Measurements from ENCODE around the gene TMEM256.
A peak's percentile ranks its signal among the peaks of the same experiment; 100 is the strongest.

Gene TMEM256

DNA sequence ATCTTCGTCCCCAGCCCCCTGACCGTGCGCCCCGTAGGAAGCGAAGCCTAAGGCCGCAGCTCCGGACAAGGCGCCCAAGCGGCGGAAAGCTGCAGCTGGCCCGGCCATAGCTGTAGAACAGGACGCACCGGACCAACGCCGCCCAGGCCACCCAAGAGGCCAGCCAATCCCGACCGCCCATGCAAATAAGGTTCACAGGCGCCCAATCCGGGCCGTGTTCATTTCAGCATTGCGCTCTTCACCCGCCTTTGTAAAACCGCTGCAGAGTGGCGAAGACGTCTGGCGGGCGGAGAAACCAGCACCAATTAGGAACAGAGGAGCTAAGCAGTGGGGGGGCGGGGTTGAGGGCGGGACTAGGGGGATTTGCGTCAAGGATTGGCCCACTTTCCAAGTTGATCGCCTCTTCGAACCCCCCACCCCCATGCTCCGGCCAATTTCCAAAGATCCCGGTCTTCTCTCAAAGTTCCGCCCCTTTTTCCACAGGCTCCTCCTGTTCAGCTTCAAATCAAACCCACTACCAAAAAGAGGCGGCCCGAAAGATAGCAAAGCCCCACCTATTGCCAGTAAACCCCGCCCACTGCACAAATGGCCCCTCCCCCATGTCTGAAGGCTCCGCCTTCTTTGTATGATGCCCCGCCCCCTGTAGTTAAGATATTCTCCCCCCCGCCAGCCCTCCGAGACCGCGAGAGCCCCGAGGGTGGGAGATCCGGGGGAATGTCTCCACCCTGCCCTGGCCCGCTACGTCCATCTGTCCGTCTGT is at the start of gene TMEM256:
Gene TMEM256, minus strand, starts transcription at position 121 of the 760 bp plus-strand sequence. Its CDS starts 13 bp downstream, at position 108.
- DNase-seq (ENCODE audit: low read depth): peak; percentile 89

DNA sequence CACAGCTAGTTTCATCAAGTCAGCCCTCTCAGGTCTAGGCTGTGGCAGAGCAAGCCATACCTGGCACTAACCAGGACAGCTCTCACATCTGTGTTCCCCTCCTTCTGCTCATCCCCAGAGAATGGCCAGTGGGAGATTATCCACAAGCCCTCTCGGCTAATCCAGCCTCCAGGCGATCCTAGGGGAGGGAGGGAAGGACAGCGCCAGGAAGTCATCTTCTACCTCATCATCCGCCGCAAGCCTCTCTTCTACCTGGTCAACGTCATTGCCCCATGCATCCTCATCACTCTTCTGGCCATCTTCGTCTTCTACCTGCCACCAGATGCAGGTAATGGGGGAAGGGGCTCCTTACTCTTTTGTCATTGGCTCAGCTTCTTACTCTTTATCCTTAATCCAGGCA is 44.6 kb upstream of the TMEM256 start:
- no peak for DNase-seq (ENCODE audit: low read depth)

DNA sequence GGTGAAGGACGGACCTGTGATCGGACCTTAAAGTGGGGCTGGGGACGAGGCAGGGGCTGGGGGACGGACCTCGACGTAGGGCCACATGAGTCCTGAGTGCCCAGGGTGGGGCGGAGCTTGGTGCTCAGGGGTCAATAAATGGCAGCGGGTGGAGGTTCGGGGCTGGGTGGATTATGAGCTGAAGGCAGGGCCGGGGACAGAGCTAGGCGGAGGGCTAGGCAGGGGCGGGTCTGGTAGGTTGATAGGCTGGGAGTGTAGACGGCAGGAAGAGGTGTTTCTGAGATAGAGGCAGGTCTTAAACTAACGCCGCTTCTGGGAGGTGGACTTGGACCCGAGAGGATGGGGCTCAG is 41.7 kb upstream of the TMEM256 start:
- no peak for DNase-seq (ENCODE audit: low read depth)

DNA sequence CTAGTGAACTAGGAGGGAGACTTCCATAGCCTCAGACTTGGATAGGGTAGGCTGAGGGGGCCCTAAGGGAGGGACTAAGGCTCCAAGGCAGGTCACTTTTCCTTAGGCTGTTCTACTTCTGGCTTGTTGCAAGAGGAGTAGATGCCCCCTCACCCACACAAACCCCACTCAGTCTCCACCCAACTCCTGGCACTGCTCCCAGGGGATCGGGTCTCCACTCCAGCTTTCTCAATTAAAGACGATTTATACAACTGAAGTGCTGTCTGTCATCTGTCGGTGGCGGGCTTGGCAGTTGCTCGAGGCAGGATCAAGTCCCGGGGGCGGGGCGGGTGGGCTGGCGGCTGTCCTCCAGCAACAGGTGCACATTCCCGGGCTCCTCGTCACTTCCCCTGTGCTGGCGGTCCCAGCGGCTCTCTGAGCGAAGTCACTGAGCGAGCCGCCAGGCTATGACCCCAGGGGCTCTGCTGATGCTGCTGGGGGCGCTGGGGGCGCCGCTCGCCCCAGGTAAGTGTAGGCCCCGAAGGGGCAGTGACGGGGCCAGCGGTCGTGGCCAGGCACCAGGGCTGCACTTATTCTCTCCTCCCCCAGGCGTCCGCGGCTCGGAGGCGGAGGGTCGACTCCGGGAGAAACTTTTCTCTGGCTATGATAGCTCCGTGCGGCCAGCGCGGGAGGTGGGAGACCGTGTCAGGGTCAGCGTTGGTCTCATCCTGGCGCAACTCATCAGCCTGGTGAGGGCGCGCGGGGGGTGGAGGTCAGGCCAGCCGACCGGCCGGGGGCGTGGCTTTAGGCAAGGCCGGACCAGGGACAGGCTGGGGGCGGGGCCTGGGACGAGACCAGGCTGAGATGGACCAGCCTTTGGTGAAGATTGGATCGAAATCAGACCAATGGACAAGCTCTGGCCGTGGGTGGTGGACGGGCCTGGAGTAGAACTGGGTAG is 41.1 kb upstream of the TMEM256 start, which contains the start of gene CHRNB1:
Gene CHRNB1, plus strand, starts transcription at position 380 of the 937 bp plus-strand sequence. Its CDS starts 67 bp downstream, at position 447.
- DNase-seq (ENCODE audit: low read depth): no peak

DNA sequence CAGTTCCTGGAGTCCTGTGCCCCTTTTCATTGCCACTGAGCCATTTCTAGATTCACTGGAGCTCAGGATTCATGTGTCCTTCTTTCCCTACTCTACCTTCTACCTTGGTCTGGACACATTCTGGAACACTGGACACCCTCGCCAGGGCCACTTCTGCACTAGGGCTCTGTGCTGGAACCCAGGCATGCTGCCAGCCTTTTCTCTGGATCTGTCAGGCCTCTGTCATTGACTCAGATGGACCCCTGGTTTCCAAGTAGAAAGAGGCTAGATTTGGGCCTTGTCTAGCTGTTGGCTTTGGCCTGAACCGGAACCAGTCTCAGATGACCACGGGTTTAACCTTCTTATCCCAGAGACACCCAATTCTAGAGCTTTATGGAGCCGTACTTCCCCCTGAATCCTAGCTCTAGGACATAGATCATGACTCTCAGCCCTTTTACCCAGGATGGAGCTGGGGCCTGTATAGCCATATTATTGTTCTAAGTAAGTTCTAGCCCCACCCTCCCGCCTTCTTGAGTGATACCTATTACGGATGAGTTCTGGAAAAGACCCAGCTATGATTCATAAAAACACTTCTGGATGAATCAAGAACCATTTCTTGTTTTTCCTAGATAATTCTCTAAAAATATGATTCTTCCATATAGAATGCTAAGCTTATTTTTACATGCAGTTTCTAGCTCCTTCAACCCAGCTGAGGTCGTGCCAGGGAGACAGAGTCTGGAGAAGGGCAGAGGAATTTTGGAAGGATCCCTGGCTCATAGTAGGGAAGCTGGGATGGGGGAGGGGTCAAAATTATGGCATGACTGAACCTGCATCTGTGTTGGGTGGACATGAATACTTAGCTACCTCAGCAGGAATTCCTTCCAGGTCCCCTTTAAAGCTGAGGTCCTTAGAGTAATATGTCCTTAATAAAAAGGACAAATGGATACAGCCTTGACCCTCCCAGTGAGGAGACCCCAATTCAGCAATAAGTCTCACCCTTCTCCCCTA is 39.9 kb upstream of the TMEM256 start:
- no peak for DNase-seq (ENCODE audit: low read depth)

DNA sequence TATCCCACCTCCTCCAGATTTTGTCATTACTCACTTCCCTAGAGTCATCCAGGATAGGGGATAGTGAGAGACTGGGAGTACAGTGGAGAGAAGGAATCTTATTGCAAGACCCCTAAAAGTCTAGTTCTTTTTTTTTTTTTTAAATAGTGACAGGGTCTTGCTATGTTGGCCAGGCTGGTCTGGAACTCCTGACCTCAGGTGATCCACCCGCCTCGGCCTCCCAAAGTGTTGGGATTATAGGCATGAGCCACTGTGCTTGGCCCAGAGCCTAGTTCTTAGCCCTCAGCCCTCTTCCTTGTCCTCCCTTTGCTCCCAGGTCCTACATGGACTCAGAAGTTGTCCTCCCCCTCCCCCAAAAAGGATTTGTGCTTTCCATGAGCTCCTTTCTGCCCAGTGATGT is 38.2 kb upstream of the TMEM256 start:
- no peak for DNase-seq (ENCODE audit: low read depth)

DNA sequence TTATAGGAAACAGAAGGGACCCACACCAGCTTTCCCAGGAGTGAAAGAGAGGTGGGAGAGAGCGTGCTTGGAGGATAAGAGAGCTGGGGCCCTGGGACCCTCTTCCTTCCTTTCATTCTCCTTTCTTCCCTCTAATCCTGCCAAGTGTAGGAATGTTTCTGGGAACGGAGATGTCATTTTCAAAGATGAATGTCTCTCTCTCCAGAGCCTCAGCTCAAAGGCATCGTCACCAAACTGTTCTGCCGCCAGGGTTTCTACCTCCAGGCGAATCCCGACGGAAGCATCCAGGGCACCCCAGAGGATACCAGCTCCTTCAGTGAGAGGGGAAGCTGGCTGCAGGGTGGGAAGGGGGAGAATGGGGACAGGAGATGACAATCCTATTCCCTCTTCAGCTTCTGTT is 37.4 kb upstream of the TMEM256 start:
- DNase-seq (ENCODE audit: low read depth): no peak

DNA sequence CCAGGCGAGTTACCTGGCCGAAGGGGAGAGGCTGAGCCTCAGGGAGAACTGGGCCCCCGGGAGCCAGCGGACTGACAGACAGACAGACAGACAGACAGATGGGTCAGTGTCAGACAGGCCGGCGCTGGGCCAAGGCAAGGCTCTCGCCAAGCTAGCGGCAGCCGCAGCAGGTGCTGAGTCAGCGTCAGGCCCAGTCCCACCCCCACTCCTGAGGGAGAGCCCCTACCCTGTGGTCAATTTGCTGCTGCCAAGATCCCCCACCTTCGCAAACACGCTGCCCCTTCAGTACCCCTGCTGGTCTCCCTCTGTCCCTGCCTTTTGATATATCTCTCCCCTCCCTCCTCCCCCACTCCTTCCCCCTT is 36.9 kb upstream of the TMEM256 start:
- no peak for DNase-seq (ENCODE audit: low read depth)

DNA sequence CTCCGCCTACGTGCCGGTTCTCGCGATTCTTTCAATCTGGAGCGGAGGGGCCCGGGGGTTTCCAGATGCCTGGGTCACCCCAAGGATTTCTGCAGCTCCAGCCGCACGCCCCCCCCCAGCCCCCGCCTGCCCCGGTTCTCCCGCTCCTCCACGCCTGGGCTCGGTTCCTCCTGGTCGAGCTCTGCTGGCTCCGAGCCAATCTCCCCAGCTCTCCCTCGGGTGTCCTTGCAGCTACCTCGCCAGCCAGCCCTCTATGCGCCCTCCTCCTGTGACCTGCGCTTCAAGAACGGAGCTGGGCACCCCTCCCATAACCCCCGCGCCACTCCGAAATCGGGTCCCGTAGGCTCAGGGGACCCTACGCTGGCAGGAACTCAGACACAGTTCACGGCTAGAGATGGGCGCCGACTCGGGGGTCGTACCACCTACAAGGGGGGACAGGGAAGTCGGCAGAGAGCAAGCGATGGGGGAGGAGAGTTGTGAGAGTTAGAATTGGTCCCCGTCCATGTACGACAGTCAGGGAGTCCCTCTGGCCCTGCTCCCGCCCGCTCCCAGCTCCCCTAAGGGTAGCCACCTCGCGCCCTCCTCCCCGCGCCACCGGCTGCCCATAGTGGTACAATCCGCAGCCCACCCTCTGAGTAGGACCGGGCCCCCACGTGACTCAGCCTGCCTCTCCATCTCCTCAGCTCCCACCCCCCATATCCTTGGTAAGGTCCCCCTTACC is 36.4 kb upstream of the TMEM256 start:
- DNase-seq (ENCODE audit: low read depth): no peak

DNA sequence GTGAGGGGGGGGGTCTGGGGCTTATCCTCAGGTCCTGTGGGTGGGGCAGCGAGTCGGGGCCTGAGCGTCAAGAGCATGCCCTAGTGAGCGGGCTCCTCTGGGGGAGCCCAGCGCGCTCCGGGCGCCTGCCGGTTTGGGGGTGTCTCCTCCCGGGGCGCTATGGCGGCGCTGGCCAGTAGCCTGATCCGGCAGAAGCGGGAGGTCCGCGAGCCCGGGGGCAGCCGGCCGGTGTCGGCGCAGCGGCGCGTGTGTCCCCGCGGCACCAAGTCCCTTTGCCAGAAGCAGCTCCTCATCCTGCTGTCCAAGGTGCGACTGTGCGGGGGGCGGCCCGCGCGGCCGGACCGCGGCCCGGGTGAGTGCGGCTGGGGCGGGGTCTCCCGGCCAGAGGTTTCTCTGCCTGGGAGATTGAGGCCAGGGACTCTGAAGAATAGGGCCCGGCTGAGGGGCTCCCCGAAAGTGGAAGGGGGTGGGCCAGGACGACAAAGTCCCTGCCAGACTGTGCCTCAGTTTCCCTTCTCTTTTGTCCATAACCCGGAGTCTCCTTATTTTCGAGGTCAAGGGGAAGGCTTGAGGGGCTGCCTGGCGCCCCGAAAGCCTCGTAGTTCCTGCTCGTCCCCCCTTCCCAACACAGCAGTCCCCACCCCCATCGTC is 35.7 kb upstream of the TMEM256 start, which contains the start of gene FGF11:
Gene FGF11, plus strand, starts transcription at position 51 of the 651 bp plus-strand sequence. Its CDS starts 109 bp downstream, at position 160.
- no peak for DNase-seq (ENCODE audit: low read depth)

DNA sequence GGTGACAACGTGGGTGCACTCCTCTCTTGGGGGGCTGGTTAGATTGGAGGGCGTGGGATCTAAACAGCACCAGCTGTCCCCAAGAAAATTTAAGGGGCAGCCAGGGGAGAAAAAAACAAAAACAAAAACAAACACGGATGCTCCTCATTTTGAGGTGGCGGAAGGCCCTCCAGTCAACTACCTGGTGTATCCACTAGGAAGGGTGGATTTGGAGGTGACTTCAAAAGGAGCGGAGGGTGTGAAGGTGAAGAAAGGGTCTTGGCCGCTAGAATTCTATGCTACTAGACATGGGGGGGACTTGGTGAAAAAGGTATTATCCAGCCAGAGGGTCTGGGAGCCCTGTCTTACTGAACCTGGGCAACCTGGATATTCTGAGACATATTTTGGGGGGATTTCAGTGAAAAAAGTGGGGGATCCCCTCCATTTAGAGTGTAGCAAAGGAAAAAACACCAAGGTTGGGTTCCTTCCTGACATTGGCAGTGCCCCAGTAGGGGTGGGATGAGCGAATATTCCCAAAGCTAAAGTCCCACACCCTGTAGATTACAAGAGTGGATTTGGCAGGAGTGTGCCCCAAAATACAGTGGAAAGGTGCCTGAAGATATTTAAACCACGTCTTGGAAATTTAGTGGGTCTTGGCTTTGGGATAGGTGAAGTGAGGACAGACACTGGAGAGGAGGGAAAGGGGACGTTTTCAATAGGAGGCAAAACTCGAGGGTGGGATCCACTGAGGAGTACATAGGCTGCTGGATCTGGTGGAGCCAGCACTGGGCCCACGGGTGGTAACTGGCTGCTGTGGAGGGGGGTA is 35.0 kb upstream of the TMEM256 start:
- no peak for DNase-seq (ENCODE audit: low read depth)

DNA sequence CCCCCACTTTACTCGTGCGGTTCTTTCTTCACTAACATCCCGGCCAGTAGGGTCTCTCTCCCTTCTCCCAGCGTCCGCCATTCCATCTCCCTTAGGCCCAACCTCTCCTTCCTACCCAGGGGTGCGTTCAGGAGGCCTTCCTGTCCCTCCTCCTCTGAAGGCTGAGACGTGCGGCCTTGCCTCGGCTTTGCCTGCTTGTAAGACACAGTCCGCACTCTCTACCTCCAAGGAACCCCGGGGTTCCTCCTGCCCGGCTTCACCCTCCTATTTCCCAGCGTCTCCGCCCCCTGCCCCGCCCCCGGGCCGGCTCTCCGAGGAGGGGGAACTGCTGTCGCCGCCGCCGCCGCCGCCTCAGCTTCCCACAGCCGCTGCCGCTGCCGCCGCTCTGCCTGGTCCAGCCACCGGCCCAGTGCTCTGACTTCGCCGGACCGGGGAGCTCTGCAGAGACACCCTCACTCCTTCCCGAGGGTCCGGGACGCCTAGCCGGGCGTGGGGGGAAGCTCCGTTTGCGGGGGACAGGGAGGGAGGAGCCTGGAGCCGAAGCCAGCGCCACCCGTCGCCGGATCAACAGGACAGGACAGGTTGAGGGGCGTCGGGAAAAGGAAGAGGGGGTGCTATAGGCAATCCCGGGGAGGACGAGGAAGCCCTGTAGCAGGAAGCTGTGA is 34.2 kb upstream of the TMEM256 start:
- DNase-seq (ENCODE audit: low read depth): no peak

DNA sequence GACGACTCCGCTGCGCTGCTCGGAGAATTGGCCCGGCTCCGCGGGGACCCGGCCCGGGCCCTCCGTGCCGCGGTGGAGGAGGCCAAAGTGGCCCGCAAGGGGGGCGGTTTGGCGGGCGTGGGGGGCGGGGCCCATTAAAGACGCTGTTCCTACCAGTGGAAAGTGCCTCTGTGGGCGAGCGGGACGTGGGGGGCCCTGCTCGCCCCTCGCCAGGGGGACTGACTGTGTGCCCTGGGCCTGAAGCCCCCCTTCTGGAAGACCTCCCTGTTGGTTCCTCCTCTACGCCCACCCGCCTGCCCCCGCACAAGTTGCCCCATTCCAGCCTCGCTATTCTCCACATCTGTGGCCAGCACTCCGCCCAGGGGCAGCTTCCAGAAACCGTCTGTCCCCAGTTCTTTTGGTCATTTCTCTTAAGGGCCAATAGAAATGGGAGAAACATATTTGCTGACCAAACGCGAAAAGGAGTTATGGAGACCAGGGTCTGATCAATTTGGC is 33.5 kb upstream of the TMEM256 start:
- DNase-seq (ENCODE audit: low read depth): no peak

DNA sequence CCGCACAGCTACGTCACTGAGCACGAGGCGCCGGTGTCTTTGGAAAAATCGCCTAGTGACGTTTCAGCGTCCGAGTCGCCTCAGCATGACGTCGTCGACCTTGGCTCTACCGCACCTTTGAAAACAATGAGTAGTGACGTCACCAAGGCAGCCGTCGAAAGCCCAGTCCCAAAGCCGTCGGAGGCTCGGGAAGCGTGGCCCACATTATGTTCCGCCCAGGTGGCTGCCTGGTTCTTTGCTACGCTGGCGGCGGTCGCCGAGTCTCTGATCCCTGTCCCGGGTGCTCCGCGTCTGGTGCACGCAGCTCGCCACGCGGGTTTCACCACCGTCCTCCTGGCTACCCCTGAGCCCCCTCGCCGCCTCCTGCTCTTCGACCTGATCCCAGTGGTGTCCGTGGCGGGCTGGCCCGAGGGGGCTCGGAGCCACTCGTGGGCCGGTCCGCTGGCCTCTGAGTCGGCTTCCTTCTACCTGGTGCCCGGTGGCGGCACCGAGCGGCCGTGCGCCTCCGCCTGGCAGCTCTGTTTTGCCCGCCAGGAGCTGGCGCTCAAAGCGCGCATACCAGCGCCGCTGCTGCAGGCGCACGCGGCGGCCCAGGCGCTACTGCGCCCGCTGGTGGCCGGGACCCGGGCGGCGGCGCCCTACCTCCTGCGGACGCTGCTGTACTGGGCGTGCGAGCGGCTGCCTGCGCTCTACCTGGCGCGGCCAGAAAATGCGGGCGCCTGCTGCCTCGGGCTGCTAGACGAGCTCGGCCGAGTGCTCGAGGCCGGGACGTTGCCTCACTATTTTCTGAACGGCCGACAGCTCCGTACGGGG is 32.9 kb upstream of the TMEM256 start:
- DNase-seq (ENCODE audit: low read depth): peak; percentile 54

DNA sequence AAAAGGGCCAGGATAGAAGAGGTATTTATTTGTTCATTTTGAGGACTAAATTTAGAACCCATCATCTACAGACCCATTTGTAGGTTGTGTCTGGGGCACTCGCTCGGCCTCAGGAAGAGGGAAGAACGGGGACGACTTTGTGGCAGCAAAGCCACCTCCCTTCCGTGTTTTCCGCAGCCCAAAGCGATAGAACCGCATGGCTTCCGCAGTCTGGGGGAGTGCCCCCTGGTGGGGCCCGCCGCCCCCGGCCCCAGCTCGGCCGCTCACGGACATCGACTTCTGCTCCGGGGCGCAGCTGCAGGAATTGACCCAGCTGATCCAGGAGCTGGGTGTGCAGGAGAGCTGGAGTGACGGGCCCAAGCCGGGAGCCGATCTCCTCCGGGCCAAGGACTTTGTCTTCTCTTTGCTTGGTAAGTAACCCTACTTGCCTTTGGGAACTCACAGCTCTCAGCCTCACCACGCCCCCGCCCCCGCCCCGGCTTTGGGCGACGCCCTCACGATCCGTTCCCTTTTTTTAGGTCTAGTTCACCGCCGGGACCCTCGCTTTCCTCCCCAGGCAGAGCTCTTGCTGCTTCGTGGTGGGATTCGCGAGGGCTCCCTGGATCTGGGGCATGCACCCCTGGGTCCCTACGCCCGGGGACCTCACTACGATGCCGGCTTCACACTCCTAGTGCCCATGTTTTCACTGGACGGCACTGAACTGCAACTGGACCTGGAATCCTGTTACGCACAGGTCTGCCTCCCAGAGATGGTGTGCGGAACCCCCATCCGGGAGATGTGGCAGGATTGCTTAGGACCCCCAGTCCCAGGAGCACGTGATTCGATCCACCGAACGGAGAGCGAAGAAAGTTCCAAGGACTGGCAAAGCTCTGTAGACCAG is 32.0 kb upstream of the TMEM256 start:
- peak; percentile 27 for DNase-seq (ENCODE audit: low read depth)

DNA sequence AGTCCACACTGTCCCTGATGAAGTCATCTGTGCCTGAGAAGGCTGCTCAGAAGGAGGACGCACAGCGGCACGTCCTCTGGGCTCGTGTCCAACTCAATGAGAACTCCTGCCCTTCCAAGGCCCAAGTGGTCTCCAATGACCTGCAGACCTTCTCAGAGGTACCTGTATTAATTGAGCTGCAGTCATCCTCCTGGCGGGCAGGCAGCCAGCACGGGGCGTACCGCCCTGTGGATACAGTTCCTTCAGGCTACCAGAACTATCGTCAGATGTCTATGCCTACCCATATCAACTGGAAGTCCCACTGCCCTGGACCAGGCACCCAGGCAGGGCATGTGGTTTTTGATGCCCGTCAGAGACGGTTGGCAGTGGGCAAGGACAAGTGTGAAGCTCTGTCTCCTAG is 28.4 kb upstream of the TMEM256 start:
- no peak for DNase-seq (ENCODE audit: low read depth)

DNA sequence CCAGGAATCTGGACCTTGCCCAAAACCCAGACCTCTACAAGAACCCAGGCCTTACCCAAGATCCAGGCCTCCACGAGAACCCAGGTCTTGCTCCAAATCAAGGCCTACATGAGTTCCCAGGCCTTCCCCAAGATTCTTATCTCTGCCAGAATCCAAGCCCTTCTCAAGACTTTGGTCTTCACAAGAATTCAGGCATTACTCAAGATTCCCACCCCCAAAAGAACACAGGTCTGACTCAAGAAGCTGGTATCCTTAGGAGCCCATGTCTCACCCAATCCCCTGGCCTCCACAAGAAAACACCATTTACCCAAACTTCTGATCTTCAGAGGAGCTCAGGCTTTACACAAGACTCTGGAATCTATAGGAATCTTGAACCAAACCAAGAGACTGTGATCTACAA is 27.3 kb upstream of the TMEM256 start:
- no peak for DNase-seq (ENCODE audit: low read depth)

All from stimulated activated CD8-positive, alpha-beta memory T cell treated with anti-CD3 and anti-CD28 coated beads, Interleukin-15, amount 100 ng/mL, for 1 hour (primary cell).